ENCODE results near the gene MTHFSD. TPM values are rescaled to one million over a fixed set of nuclear protein-coding genes. Genes with fewer than 3 reads are reported as not detected.
A peak's percentile ranks its signal among the peaks of the same experiment; 100 is the strongest.

MTHFSD gene
- total and polyA plus RNA-seq, 3 donors from 2014 or later = 42.2 to 55.6 (median 45.0) TPM

DNA sequence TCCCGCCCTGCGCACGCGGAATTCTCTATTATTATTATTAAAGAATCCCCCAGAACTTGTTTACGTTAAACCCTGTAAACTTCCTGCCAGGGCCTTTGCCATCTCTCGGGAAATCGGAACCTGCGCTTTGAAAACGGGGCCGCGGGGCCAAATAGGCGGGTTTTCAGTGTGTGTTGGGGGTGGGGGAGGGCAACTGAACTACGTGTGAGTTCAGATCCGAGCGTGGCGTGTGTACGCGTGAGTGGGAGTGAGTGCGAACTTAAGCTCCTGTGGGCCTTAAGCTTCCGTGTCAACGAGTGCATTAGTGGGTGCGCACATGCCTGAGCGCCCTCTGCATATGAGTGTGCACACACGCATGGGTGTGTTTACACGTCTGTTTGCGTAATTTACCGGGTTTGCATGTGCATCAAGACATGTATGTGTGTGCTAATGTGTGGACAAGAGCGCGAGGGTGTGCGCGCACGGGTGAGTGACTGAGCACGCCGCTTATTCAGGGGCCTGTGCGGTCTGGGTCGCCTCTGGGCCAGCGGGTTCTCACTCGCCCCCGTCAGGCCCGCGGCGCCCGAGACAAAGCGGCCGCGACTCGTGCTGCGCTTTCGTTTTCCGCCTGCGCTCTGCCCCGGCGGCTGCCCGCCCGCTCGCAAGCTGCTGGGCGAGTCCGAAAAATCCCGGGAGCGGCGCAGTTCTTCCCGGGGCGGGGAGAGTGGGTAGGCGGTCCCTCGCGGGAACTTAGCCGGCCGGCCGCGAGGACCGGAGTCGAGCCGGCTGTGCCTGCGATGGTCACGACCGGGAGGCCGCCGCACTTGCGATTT, 45.9 kb downstream of the MTHFSD start:
- TF ChIP-seq CTCF (IDR thresholded peaks at IDR 0.05) = no peak
- no peak for TF ChIP-seq POLR2A (IDR thresholded peaks at IDR 0.05)
- Histone ChIP-seq H3K36me3 (ENCODE audit: low read depth, missing control alignments) (no peaks in the 10 kb centered on the region), H3K27me3 (no peaks in the 10 kb centered on the region), H3K4me1 (peaks cover 17% of the 10 kb centered on the region), H3K27ac (peak overlapping the region in 1 of 2 donors; percentile 56), H3K4me3 (peak overlapping the region; percentile 51 to 64), H3K9me3 (no peaks in the 10 kb centered on the region)
- intact Hi-C loops (cut with DNase I; ENCODE audit: low total_unique reads) = no loop called here
- WGBS, 2 donors = 0 to 4% methylated on average over 25 to 58 of the region's 79 CpGs
- DNase-seq = no peak

GRCh38 chr16:86508028-86508946, 46.7 kb downstream of the MTHFSD start:
- TF ChIP-seq POLR2A (IDR thresholded peaks at IDR 0.05) (no peak), CTCF (IDR thresholded peaks at IDR 0.05) (no peak)
- Histone ChIP-seq H3K27ac (no peak overlapping the region), H3K4me3 (peak overlapping the region; percentile 6 to 64), H3K9me3 (no peaks in the 10 kb centered on the region), H3K36me3 (ENCODE audit: low read depth, missing control alignments) (no peaks in the 10 kb centered on the region), H3K27me3 (no peaks in the 10 kb centered on the region), H3K4me1 (peaks cover 17% of the 10 kb centered on the region)
- DNase-seq = no peak
- intact Hi-C loops (cut with DNase I; ENCODE audit: low total_unique reads) = no loop called here
- 2% methylated on average over 9 to 92 of the region's 99 CpGs for WGBS, 2 donors

DNA sequence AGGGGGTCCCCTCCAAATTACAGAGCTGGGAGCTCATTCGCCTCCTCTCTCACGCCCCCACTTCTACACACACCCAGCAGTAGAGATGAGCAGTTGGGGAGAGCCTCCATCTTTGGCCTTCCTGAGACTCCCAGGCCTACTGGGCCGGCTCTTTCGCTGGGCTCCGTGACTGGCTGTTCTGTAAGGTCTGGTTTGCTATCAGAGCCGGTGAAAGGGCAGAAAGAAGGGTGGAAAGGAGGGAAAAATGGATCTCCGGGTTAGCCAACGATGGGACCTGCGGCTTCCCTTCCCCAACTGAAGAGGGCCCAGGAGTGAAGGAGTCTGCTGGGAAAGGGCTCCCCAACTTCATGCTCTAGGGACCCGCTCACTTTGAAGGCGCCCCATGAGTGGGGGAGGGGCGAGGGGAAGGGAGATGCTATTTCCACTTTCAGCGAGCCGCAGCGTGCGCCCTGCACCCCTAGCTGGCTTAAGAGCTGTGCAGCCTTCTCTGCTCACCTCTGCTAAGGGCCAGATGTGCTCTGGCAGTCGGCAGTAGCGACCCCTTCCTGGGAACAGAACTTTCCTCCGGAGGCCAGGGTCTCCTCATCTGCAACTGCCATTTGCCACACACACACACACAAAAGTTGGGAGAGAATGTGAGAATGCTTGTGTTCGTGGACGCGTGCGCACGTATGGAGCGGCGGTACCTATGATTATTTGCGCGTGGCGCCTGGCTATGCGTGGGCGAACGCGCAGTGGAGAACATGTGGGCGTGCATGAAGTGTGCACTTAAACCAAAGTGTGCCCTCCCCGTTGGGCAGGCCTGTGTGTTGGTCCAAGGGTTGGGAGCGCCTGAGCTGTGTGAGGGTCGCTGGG, 47.6 kb downstream of the MTHFSD start:
- intact Hi-C loops (cut with DNase I; ENCODE audit: low total_unique reads) = no loop called here
- H3K27me3 ChIP-seq = no peaks in the 10 kb centered on the region
- peaks cover 17% of the 10 kb centered on the region for H3K4me1 ChIP-seq
- DNase-seq = no peak
- H3K4me3 ChIP-seq = peak overlapping the region in 1 of 2 donors; percentile 64
- 14 to 17% methylated on average over 12 to 37 of the region's 37 CpGs for WGBS, 2 donors
- TF ChIP-seq CTCF (IDR thresholded peaks at IDR 0.05) (no peak), POLR2A (IDR thresholded peaks at IDR 0.05) (no peak)
- no peak overlapping the region for H3K27ac ChIP-seq
- no peaks in the 10 kb centered on the region for H3K36me3 ChIP-seq (ENCODE audit: low read depth, missing control alignments)
- H3K9me3 ChIP-seq = no peaks in the 10 kb centered on the region

GRCh38 chr16:86505899-86506864, 48.9 kb downstream of the MTHFSD start:
- WGBS, 2 donors = 14 to 15% methylated on average over 23 to 27 of the region's 27 CpGs
- no peak overlapping the region for H3K4me3 ChIP-seq
- no peak overlapping the region for H3K27ac ChIP-seq
- H3K4me1 ChIP-seq = peaks cover 17% of the 10 kb centered on the region
- intact Hi-C loops (cut with DNase I; ENCODE audit: low total_unique reads) = no loop called here
- H3K9me3 ChIP-seq = no peaks in the 10 kb centered on the region
- DNase-seq = no peak
- no peaks in the 10 kb centered on the region for H3K27me3 ChIP-seq
- H3K36me3 ChIP-seq (ENCODE audit: low read depth, missing control alignments) = no peaks in the 10 kb centered on the region
- TF ChIP-seq POLR2A (IDR thresholded peaks at IDR 0.05) (no peak), CTCF (IDR thresholded peaks at IDR 0.05) (no peak)
